G401.6 (cell line): ENCODE data around the gene CUX1.
"Not testable (repeated sequence)": the region's sequence is repeated elsewhere in the genome, so short reads cannot be mapped to it uniquely, and the experiment has no call there.

Experiments
- FAIRE-seq: peaks from 2 replicates; lab custom pipeline; 2012; peaks lifted over from hg19 to GRCh38; lab: Jason Lieb, UNC

CUX1 gene

GRCh38 chr7:101817471-101818286, at the start of gene CUX1:
Gene CUX1, plus strand, starts transcription at chr7:101817626. Its CDS starts 14 bp downstream, at chr7:101817640.
- peak; percentile 70 for FAIRE-seq

GRCh38 chr7:101768280-101768679, 49.1 kb upstream of the CUX1 start:
- FAIRE-seq: no peak

GRCh38 chr7:101770466-101770865, 47.0 kb upstream of the CUX1 start:
- no peak for FAIRE-seq

GRCh38 chr7:101772508-101773211, 44.8 kb upstream of the CUX1 start:
- FAIRE-seq: no peak

GRCh38 chr7:101775181-101775580, 42.2 kb upstream of the CUX1 start:
- no peak for FAIRE-seq

- FAIRE-seq: no peak
These were observed 39.3 kb upstream of the CUX1 start for GRCh38 chr7:101778026-101778580.

GRCh38 chr7:101779267-101779666, 38.2 kb upstream of the CUX1 start:
- FAIRE-seq: no peak

- no peak for FAIRE-seq
These were observed 37.1 kb upstream of the CUX1 start for GRCh38 chr7:101780281-101780680.

GRCh38 chr7:101781439-101781838, 36.0 kb upstream of the CUX1 start:
- FAIRE-seq: no peak

- FAIRE-seq: no peak
These were observed 35.0 kb upstream of the CUX1 start for GRCh38 chr7:101782476-101782875.

- no peak for FAIRE-seq
These were observed 34.5 kb upstream of the CUX1 start for GRCh38 chr7:101782896-101783295.

GRCh38 chr7:101783381-101784181, 33.8 kb upstream of the CUX1 start:
- no peak for FAIRE-seq

GRCh38 chr7:101784292-101785127, 32.9 kb upstream of the CUX1 start:
- no peak for FAIRE-seq

GRCh38 chr7:101787864-101788263, 29.6 kb upstream of the CUX1 start:
- FAIRE-seq: no peak

- no peak for FAIRE-seq
These were observed 28.9 kb upstream of the CUX1 start for GRCh38 chr7:101788517-101788916.

GRCh38 chr7:101790566-101791293, 26.7 kb upstream of the CUX1 start:
- FAIRE-seq: no peak

GRCh38 chr7:101792051-101792681, 25.3 kb upstream of the CUX1 start:
- FAIRE-seq: no peak

GRCh38 chr7:101792682-101793071, 24.7 kb upstream of the CUX1 start:
- not testable (repeated sequence) for FAIRE-seq

- no peak for FAIRE-seq
These were observed 22.0 kb upstream of the CUX1 start for GRCh38 chr7:101795461-101795860.

- not testable (repeated sequence) for FAIRE-seq
These were observed 19.3 kb upstream of the CUX1 start for GRCh38 chr7:101798173-101798572.
